Stimulated activated CD8-positive, alpha-beta memory T cell treated with anti-CD3 and anti-CD28 coated beads, Interleukin-7, amount 100 ng/mL, for 1 hour (primary cell): ENCODE measurements around the gene PLAAT4.
"Not testable (repeated sequence)": the region's sequence is repeated elsewhere in the genome, so short reads cannot be mapped to it uniquely, and the experiment has no call there.

Source experiments
- DNase-seq, 2 donors: peaks; one replicate each; pipeline ENCODE4 v3.0.0-alpha.2; 2020; ENCODE audit warnings: low read depth in 2 of 2

The PLAAT4 gene

GRCh38 chr11:63572026-63572688 lies 35.5 kb downstream of the PLAAT4 start:
- DNase-seq = no peak

GRCh38 chr11:63573881-63574855 lies 37.6 kb downstream of the PLAAT4 start:
- no peak for DNase-seq

GRCh38 chr11:63574856-63575602 lies 38.4 kb downstream of the PLAAT4 start:
- no peak for DNase-seq

GRCh38 chr11:63578882-63579281 lies 42.3 kb downstream of the PLAAT4 start:
- not testable (repeated sequence) for DNase-seq

DNA sequence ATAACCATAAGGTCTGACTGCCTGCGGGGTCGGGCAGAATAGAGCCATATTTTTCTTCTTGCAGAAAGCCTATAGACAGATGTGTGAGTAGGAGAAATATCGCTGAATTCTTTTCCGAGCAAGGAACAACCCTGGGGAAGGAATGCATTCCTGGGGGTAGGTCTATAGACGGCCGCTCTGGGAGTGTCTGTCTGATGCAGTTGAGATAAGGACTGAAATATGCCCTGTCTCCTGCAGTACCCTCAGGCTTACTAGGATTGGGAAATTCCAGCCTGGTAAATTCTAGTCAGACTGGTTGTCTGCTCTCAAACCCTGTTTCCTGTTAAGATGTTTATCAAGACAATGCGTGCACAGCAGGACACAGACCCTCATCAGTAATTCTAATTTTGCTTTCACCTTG lies 44.6 kb downstream of the PLAAT4 start:
- not testable (repeated sequence) for DNase-seq

- DNase-seq = no peak
Observed at GRCh38 chr11:63583357-63583677, 46.7 kb downstream of the PLAAT4 start.

GRCh38 chr11:63586451-63587166 lies 50.0 kb downstream of the PLAAT4 start:
- DNase-seq = no peak

- DNase-seq = no peak
Observed at GRCh38 chr11:63589000-63589399, 52.4 kb downstream of the PLAAT4 start.

- DNase-seq = no peak
Observed at GRCh38 chr11:63590024-63590788, 53.6 kb downstream of the PLAAT4 start.

- DNase-seq = no peak
Observed at GRCh38 chr11:63592975-63593395, 56.4 kb downstream of the PLAAT4 start.

DNA sequence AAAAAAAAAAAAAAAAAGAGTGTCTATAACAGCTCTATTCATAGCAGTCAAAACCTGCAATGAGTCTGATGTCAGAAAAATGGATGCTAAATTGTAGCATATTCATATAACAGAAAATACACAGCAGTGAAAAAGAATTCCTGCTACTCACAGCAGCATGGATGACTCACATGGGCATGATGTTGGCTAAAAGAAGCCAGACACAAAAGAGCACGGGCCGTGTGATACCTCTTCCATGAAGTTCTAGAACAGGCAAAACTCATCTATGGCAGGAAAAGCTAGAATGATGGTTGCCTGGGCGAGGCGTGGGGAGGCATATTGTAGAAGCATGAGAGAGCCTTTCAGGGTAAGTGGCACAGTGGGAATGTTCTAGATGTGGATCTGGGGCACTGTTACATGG lies 58.7 kb downstream of the PLAAT4 start:
- no peak for DNase-seq
